ENCODE results near the gene NTN1. TPM values are rescaled to one million over a fixed set of nuclear protein-coding genes. Genes with fewer than 3 reads are reported as not detected.

NTN1 gene
- total and polyA plus RNA-seq, 3 donors from 2014 or later = 4.8 to 8.8 (median 7.6) TPM

GRCh38 chr17:9125722-9126121, 104.4 kb downstream of the NTN1 start:
- no peak for DNase-seq
- H3K4me3 ChIP-seq = no peak overlapping the region
- H3K27ac ChIP-seq = no peak overlapping the region
- intact Hi-C loops (cut with DNase I; ENCODE audit: low total_unique reads) = no loop called here
- WGBS, 2 donors = 91 to 92% methylated on average over 8 of the region's 8 CpGs
- no peaks in the 10 kb centered on the region for H3K36me3 ChIP-seq (ENCODE audit: low read depth, missing control alignments)
- TF ChIP-seq POLR2A (IDR thresholded peaks at IDR 0.05) (no peak), CTCF (IDR thresholded peaks at IDR 0.05) (no peak)
- no peaks in the 10 kb centered on the region for H3K4me1 ChIP-seq
- no peaks in the 10 kb centered on the region for H3K9me3 ChIP-seq
- H3K27me3 ChIP-seq = no peaks in the 10 kb centered on the region

GRCh38 chr17:9127340-9127739, 106.0 kb downstream of the NTN1 start:
- H3K27me3 ChIP-seq = no peaks in the 10 kb centered on the region
- H3K27ac ChIP-seq = no peak overlapping the region
- H3K9me3 ChIP-seq = no peaks in the 10 kb centered on the region
- no peak overlapping the region for H3K4me3 ChIP-seq
- intact Hi-C loops (cut with DNase I; ENCODE audit: low total_unique reads) = no loop called here
- no peaks in the 10 kb centered on the region for H3K4me1 ChIP-seq
- TF ChIP-seq CTCF (IDR thresholded peaks at IDR 0.05) (no peak), POLR2A (IDR thresholded peaks at IDR 0.05) (no peak)
- H3K36me3 ChIP-seq (ENCODE audit: low read depth, missing control alignments) = no peaks in the 10 kb centered on the region
- 95 to 97% methylated on average over 7 of the region's 7 CpGs for WGBS, 2 donors
- DNase-seq = no peak

- Histone ChIP-seq H3K9me3 (no peaks in the 10 kb centered on the region), H3K27me3 (no peaks in the 10 kb centered on the region), H3K27ac (no peak overlapping the region), H3K36me3 (ENCODE audit: low read depth, missing control alignments) (no peaks in the 10 kb centered on the region), H3K4me3 (no peak overlapping the region), H3K4me1 (no peaks in the 10 kb centered on the region)
- TF ChIP-seq POLR2A (IDR thresholded peaks at IDR 0.05) = no peak
- no peak for TF ChIP-seq CTCF (IDR thresholded peaks at IDR 0.05)
- intact Hi-C loops (cut with DNase I; ENCODE audit: low total_unique reads) = no loop called here
- 84 to 90% methylated on average over 5 of the region's 5 CpGs for WGBS, 2 donors
- DNase-seq = no peak
Measured at GRCh38 chr17:9131371-9131770, 110.1 kb downstream of the NTN1 start.

GRCh38 chr17:9132291-9132690, 111.0 kb downstream of the NTN1 start:
- Histone ChIP-seq H3K4me3 (no peak overlapping the region), H3K4me1 (peaks cover 6% of the 10 kb centered on the region), H3K27ac (no peak overlapping the region), H3K36me3 (ENCODE audit: low read depth, missing control alignments) (no peaks in the 10 kb centered on the region), H3K9me3 (no peaks in the 10 kb centered on the region), H3K27me3 (no peaks in the 10 kb centered on the region)
- TF ChIP-seq CTCF (IDR thresholded peaks at IDR 0.05) (no peak), POLR2A (IDR thresholded peaks at IDR 0.05) (no peak)
- DNase-seq = no peak
- intact Hi-C loops (cut with DNase I; ENCODE audit: low total_unique reads) = no loop called here
- WGBS, 2 donors = 89 to 90% methylated on average over 9 of the region's 9 CpGs

GRCh38 chr17:9132944-9133610, 111.8 kb downstream of the NTN1 start:
- WGBS, 2 donors = 75 to 81% methylated on average over 9 to 14 of the region's 14 CpGs
- no peaks in the 10 kb centered on the region for H3K9me3 ChIP-seq

More at GRCh38 chr17:9132944-9133610, 111.8 kb downstream of the NTN1 start:
- no peak for DNase-seq
- H3K4me1 ChIP-seq = peaks cover 6% of the 10 kb centered on the region
- H3K27me3 ChIP-seq = no peaks in the 10 kb centered on the region
- no peak for TF ChIP-seq POLR2A (IDR thresholded peaks at IDR 0.05)
- no peak for TF ChIP-seq CTCF (IDR thresholded peaks at IDR 0.05)
- H3K27ac ChIP-seq = no peak overlapping the region
- intact Hi-C loops (cut with DNase I; ENCODE audit: low total_unique reads) = no loop called here
- no peaks in the 10 kb centered on the region for H3K36me3 ChIP-seq (ENCODE audit: low read depth, missing control alignments)
- no peak overlapping the region for H3K4me3 ChIP-seq

All from testis (tissue), 3 donors.